ENCODE results near the gene TNFAIP6.
"Not testable (repeated sequence)": the region's sequence is repeated elsewhere in the genome, so short reads cannot be mapped to it uniquely, and the experiment has no call there.

The TNFAIP6 gene

GRCh38 chr2:151409601-151410484 is 52.5 kb downstream of the TNFAIP6 start, which contains the start of gene RIF1:
Gene RIF1, plus strand, starts transcription at chr2:151409902. Its CDS starts 522 bp downstream, at chr2:151410424.
- peak within 1 kb of the TSS; percentile 99 for H3K4me3 ChIP-seq (replicated peaks; ENCODE audit: low read depth, low read length)

GRCh38 chr2:151410485-151410834 is 53.1 kb downstream of the TNFAIP6 start:
- TF ChIP-seq, protein P1, sequence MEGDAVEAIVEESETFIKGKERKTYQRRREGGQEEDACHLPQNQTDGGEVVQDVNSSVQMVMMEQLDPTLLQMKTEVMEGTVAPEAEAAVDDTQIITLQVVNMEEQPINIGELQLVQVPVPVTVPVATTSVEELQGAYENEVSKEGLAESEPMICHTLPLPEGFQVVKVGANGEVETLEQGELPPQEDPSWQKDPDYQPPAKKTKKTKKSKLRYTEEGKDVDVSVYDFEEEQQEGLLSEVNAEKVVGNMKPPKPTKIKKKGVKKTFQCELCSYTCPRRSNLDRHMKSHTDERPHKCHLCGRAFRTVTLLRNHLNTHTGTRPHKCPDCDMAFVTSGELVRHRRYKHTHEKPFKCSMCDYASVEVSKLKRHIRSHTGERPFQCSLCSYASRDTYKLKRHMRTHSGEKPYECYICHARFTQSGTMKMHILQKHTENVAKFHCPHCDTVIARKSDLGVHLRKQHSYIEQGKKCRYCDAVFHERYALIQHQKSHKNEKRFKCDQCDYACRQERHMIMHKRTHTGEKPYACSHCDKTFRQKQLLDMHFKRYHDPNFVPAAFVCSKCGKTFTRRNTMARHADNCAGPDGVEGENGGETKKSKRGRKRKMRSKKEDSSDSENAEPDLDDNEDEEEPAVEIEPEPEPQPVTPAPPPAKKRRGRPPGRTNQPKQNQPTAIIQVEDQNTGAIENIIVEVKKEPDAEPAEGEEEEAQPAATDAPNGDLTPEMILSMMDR (IDR thresholded peaks at IDR 0.05; ENCODE audit: low read length, missing control alignments): no peak
- H3K4me3 ChIP-seq (replicated peaks; ENCODE audit: low read depth, low read length): peak overlapping the region; percentile 99
- DNase-seq (ENCODE audit: low read depth): peak; percentile 9

More at GRCh38 chr2:151409601-151410484, 52.5 kb downstream of the TNFAIP6 start, which contains the start of gene RIF1:
- TF ChIP-seq, protein P1 (IDR thresholded peaks at IDR 0.05; ENCODE audit: low read length, missing control alignments): peak; percentile 61
- DNase-seq (ENCODE audit: low read depth): peak; percentile 92

- no peak for DNase-seq (ENCODE audit: low read depth)
- TF ChIP-seq, protein P1 (IDR thresholded peaks at IDR 0.05; ENCODE audit: low read length, missing control alignments): no peak
- no peak overlapping the region for H3K4me3 ChIP-seq (replicated peaks; ENCODE audit: low read depth, low read length)
These were observed 60.3 kb downstream of the TNFAIP6 start for GRCh38 chr2:151417650-151418049.

GRCh38 chr2:151421681-151422080 is 64.3 kb downstream of the TNFAIP6 start:
- not testable (repeated sequence) for H3K4me3 ChIP-seq (replicated peaks; ENCODE audit: low read depth, low read length); DNase-seq (ENCODE audit: low read depth)

- DNase-seq (ENCODE audit: low read depth): no peak
- TF ChIP-seq, protein P1 (IDR thresholded peaks at IDR 0.05; ENCODE audit: low read length, missing control alignments): no peak
- no peak overlapping the region for H3K4me3 ChIP-seq (replicated peaks; ENCODE audit: low read depth, low read length)
These were observed 65.6 kb downstream of the TNFAIP6 start for GRCh38 chr2:151422917-151423439.

- TF ChIP-seq, protein P1 (IDR thresholded peaks at IDR 0.05; ENCODE audit: low read length, missing control alignments): no peak
- no peak for DNase-seq (ENCODE audit: low read depth)
- H3K4me3 ChIP-seq (replicated peaks; ENCODE audit: low read depth, low read length): no peak overlapping the region
These were observed 66.4 kb downstream of the TNFAIP6 start for GRCh38 chr2:151423760-151424159.
